ENCODE results near the gene TEX53.

TEX53 gene

DNA sequence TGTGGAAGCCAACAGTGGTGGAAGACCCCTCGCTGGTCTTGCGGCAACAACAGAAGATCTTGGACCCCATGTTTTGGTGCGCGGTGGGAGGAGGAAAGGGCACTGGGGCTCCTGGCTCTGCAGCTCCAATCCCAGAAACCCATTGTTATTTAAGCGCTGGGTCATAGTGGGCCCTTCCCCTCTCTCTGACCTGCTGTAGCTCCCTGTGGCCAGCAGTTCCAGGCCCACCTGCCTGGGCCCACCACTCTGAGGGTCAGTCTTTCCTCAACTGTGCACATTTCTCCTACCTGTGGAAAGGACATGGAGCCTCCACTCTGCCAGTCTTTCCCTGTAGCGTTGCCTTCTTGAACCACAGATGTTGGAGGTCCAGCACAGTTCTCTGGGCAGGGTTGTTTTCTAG lies at the start of gene TEX53:
Gene TEX53, minus strand, starts transcription at position 101 of the 400 bp plus-strand sequence. Its CDS starts 31 bp downstream, at position 70.
- Histone ChIP-seq H3K4me1 (ENCODE audit: insufficient read depth, low read length) (peaks cover 9% of the 10 kb centered on the region), H3K79me2 (ENCODE audit: insufficient read depth, low read length) (no peaks in the 10 kb centered on the region), H3K36me3 (ENCODE audit: insufficient read depth, low read length) (no peaks in the 10 kb centered on the region), H3K9me3 (ENCODE audit: insufficient read depth, low read length, severe bottlenecking) (no peaks in the 10 kb centered on the region), H3K4me3 (ENCODE audit: low read depth in 1 of 2, low read length in 2 of 2) (no peak within 1 kb of the TSS), H3K27ac (ENCODE audit: low read length) (no peak within 1 kb of the TSS), H4K20me1 (ENCODE audit: insufficient read depth, low read length) (no peaks in the 10 kb centered on the region), H2AFZ (ENCODE audit: low read depth, low read length) (no peak within 1 kb of the TSS), H3K9ac (ENCODE audit: low read depth, low read length) (no peak within 1 kb of the TSS), H3K4me2 (ENCODE audit: insufficient read depth, low read length) (no peak within 1 kb of the TSS), H3K27me3 (ENCODE audit: insufficient read depth, low read length, poor library complexity) (no peaks in the 10 kb centered on the region)
- TF ChIP-seq, protein P1, sequence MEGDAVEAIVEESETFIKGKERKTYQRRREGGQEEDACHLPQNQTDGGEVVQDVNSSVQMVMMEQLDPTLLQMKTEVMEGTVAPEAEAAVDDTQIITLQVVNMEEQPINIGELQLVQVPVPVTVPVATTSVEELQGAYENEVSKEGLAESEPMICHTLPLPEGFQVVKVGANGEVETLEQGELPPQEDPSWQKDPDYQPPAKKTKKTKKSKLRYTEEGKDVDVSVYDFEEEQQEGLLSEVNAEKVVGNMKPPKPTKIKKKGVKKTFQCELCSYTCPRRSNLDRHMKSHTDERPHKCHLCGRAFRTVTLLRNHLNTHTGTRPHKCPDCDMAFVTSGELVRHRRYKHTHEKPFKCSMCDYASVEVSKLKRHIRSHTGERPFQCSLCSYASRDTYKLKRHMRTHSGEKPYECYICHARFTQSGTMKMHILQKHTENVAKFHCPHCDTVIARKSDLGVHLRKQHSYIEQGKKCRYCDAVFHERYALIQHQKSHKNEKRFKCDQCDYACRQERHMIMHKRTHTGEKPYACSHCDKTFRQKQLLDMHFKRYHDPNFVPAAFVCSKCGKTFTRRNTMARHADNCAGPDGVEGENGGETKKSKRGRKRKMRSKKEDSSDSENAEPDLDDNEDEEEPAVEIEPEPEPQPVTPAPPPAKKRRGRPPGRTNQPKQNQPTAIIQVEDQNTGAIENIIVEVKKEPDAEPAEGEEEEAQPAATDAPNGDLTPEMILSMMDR (IDR thresholded peaks at IDR 0.05; ENCODE audit: borderline replicate concordance, extremely low read depth, low read length, poor library complexity, severe bottlenecking), result no peak
- TF ChIP-seq EZH2 (IDR thresholded peaks at IDR 0.05; ENCODE audit: borderline replicate concordance, low read depth, low read length, severe bottlenecking), result no peak
- no peak for DNase-seq
- no peak for ATAC-seq (ENCODE audit: insufficient read depth, low read depth)

DNA sequence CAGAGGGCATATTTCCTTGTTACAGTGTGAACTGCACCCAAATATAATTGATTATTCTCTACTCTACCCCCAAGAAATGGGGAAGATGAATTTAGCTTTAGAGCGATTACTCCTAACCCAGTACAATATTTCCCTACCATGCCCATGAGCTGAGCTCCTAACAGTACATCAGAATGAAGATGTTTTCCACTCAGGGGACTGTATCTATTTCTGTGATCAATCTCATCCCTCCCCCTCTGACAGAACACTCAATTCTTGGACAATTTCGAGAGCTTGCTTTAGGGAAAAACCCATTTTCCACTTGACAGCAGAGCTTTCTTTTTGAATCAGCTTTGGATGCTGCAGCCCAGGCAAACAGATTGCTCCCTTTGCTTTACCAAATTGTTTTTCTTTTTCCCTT lies 49.1 kb upstream of the TEX53 start:
- H3K4me1 ChIP-seq (ENCODE audit: insufficient read depth, low read length), result no peaks in the 10 kb centered on the region
- no peak for TF ChIP-seq EZH2 (IDR thresholded peaks at IDR 0.05; ENCODE audit: borderline replicate concordance, low read depth, low read length, severe bottlenecking)
- TF ChIP-seq, protein P1 (IDR thresholded peaks at IDR 0.05; ENCODE audit: borderline replicate concordance, extremely low read depth, low read length, poor library complexity, severe bottlenecking), result no peak
- no peaks in the 10 kb centered on the region for H3K36me3 ChIP-seq (ENCODE audit: insufficient read depth, low read length)
- no peaks in the 10 kb centered on the region for H3K9me3 ChIP-seq (ENCODE audit: insufficient read depth, low read length, severe bottlenecking)
- H4K20me1 ChIP-seq (ENCODE audit: insufficient read depth, low read length), result no peaks in the 10 kb centered on the region
- no peak overlapping the region for H3K9ac ChIP-seq (ENCODE audit: low read depth, low read length)
- no peaks in the 10 kb centered on the region for H3K27me3 ChIP-seq (ENCODE audit: insufficient read depth, low read length, poor library complexity)
- no peak overlapping the region for H3K27ac ChIP-seq (ENCODE audit: low read length)
- no peak overlapping the region for H2AFZ ChIP-seq (ENCODE audit: low read depth, low read length)
- H3K4me3 ChIP-seq (ENCODE audit: low read depth in 1 of 2, low read length in 2 of 2), result no peak overlapping the region
- ATAC-seq (ENCODE audit: insufficient read depth, low read depth) (no peak), DNase-seq (no peak)
- no peaks in the 10 kb centered on the region for H3K79me2 ChIP-seq (ENCODE audit: insufficient read depth, low read length)
- no peak overlapping the region for H3K4me2 ChIP-seq (ENCODE audit: insufficient read depth, low read length)

DNA sequence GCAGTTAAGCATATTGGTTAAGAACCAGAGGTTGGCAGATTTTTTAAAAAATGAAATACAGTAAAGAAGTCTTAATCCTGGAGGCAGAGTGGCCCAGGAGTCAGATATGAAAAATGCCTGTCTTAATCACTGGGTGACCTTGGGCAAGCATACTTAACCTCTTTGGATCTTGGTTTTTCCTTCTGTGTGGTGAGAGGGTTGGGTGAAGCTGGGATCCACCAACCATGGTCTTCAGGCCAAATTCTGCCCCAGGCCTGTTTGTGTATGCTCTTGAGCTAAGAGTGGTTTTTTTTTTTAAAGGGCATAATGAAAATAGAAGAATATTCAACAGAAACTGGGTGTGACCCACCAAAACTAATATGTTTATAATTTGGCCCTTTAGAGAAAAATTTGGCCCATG lies 44.4 kb upstream of the TEX53 start:
- H2AFZ ChIP-seq (ENCODE audit: low read depth, low read length), result no peak overlapping the region
- H3K36me3 ChIP-seq (ENCODE audit: insufficient read depth, low read length), result no peaks in the 10 kb centered on the region
- no peaks in the 10 kb centered on the region for H4K20me1 ChIP-seq (ENCODE audit: insufficient read depth, low read length)
- TF ChIP-seq EZH2 (IDR thresholded peaks at IDR 0.05; ENCODE audit: borderline replicate concordance, low read depth, low read length, severe bottlenecking), result no peak
- TF ChIP-seq, protein P1 (IDR thresholded peaks at IDR 0.05; ENCODE audit: borderline replicate concordance, extremely low read depth, low read length, poor library complexity, severe bottlenecking), result no peak
- no peak overlapping the region for H3K9ac ChIP-seq (ENCODE audit: low read depth, low read length)
- H3K9me3 ChIP-seq (ENCODE audit: insufficient read depth, low read length, severe bottlenecking), result no peaks in the 10 kb centered on the region
- no peak overlapping the region for H3K4me2 ChIP-seq (ENCODE audit: insufficient read depth, low read length)
- DNase-seq (no peak), ATAC-seq (ENCODE audit: insufficient read depth, low read depth) (no peak)
- no peaks in the 10 kb centered on the region for H3K27me3 ChIP-seq (ENCODE audit: insufficient read depth, low read length, poor library complexity)
- no peaks in the 10 kb centered on the region for H3K79me2 ChIP-seq (ENCODE audit: insufficient read depth, low read length)
- no peaks in the 10 kb centered on the region for H3K4me1 ChIP-seq (ENCODE audit: insufficient read depth, low read length)
- no peak overlapping the region for H3K4me3 ChIP-seq (ENCODE audit: low read depth in 1 of 2, low read length in 2 of 2)
- H3K27ac ChIP-seq (ENCODE audit: low read length), result no peak overlapping the region

DNA sequence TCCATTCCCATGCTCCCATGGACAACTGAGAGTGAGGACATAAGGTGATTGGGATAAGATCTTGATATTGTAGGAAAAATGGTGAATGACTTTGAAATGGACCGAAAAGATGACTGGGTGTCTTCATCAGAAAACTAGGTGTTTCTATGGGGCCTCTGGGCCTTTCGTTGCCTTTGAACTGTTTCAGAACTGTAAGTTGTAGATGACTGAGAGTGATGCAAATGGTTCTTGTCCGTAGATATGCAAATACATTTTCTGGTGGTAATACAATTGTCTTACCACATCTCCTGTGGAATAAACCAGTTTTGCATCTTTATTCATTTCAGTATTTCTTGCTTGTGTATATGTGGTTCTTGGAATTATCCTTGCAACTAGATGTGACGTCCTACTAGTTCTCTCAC lies 40.3 kb upstream of the TEX53 start:
- H3K9me3 ChIP-seq (ENCODE audit: insufficient read depth, low read length, severe bottlenecking), result no peaks in the 10 kb centered on the region
- DNase-seq (no peak), ATAC-seq (ENCODE audit: insufficient read depth, low read depth) (no peak)
- no peak overlapping the region for H3K27ac ChIP-seq (ENCODE audit: low read length)
- H3K36me3 ChIP-seq (ENCODE audit: insufficient read depth, low read length), result no peaks in the 10 kb centered on the region
- no peak overlapping the region for H3K9ac ChIP-seq (ENCODE audit: low read depth, low read length)
- H3K4me1 ChIP-seq (ENCODE audit: insufficient read depth, low read length), result no peaks in the 10 kb centered on the region
- no peaks in the 10 kb centered on the region for H3K79me2 ChIP-seq (ENCODE audit: insufficient read depth, low read length)
- no peak overlapping the region for H3K4me3 ChIP-seq (ENCODE audit: low read depth in 1 of 2, low read length in 2 of 2)
- H3K4me2 ChIP-seq (ENCODE audit: insufficient read depth, low read length), result no peak overlapping the region
- no peak overlapping the region for H2AFZ ChIP-seq (ENCODE audit: low read depth, low read length)
- TF ChIP-seq, protein P1 (IDR thresholded peaks at IDR 0.05; ENCODE audit: borderline replicate concordance, extremely low read depth, low read length, poor library complexity, severe bottlenecking), result no peak
- no peak for TF ChIP-seq EZH2 (IDR thresholded peaks at IDR 0.05; ENCODE audit: borderline replicate concordance, low read depth, low read length, severe bottlenecking)
- no peaks in the 10 kb centered on the region for H4K20me1 ChIP-seq (ENCODE audit: insufficient read depth, low read length)
- no peaks in the 10 kb centered on the region for H3K27me3 ChIP-seq (ENCODE audit: insufficient read depth, low read length, poor library complexity)
